Forelimb muscle (tissue), 1 donor: ENCODE measurements around the gene ABCG4. TPM values are rescaled to one million over a fixed set of nuclear protein-coding genes. Genes with fewer than 3 reads are reported as not detected.
A peak's percentile ranks its signal among the peaks of the same experiment; 100 is the strongest.
"Not testable (repeated sequence)": the region's sequence is repeated elsewhere in the genome, so short reads cannot be mapped to it uniquely, and the experiment has no call there.

Source experiments
- DNase-seq: peaks from one replicate; pipeline ENCODE4 v3.0.0-alpha.2; 2013; ENCODE audit warnings: low read depth
- polyA plus RNA-seq: library from polyadenylated mRNA; unstranded; fragments of 120-200 nt; gene quantifications from one replicate; pipeline ENCODE4 v1.2.1, GENCODE V29; 2013; ENCODE audit not compliant: insufficient read length

Gene ABCG4
- 0.14 TPM for polyA plus RNA-seq

GRCh38 chr11:119149018-119149785 is at the start of gene ABCG4:
Gene ABCG4 (plus strand): TSS chr11:119149052. CDS start chr11:119149966, 914 bp downstream.
- DNase-seq: no peak

DNA sequence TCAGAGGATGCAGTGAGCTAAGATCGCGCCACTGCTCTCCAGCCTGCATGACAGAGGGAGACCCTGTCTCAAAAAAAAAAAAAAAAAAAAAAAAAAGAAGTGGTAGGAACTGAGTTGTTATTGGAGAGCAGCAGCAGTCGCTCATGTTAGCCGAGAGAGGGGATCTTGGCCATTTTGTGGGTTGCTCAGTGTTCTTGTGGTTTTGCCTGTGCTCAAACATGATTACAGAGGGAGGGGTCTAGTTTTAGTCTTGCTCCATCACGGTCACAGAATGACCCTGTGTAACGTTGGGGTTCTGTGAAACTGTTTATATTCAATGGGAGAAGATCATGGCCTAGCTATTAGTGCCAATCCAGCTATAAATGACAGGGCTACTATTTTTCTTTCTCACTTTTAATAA is 49.1 kb upstream of the ABCG4 start:
- no peak for DNase-seq

- no peak for DNase-seq
Observed at GRCh38 chr11:119100246-119100970, 48.4 kb upstream of the ABCG4 start.

DNA sequence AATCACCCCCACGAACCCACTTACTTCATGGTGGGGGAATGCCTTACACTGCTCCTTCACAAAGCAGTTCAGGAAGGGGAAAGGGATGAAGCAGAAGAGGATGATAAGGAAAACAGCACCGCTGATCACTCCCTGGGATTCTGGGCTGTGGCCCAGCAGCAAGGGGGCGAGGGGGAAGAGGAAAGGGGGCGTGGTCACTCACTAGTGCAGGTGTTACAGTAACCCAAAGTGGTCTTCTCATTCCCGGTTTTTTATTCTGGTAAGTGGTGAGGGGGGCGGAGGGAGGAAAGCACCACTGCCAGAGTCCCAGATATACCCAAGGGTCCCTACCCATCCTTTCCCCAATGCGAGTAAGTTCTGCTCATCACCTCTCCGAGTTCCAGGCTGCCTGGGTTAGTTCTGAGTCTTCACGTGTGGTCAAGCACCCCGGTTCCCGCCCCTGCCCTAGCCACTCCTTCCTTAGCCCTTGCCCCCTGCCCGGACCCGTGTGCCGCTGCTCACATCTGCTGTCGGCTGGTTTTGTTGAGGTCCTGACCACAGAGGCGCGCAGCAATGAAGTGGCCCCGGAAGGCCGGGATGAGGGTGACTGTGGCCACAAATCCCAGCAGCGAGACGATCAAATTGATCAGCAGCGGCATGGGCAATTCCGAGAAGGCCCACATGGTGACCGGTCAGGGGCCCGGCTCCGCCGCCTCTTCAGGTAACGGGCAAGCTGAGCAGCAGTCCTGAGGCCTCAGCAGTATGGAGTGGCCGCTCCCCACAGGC is 47.7 kb upstream of the ABCG4 start:
- DNase-seq: no peak

DNA sequence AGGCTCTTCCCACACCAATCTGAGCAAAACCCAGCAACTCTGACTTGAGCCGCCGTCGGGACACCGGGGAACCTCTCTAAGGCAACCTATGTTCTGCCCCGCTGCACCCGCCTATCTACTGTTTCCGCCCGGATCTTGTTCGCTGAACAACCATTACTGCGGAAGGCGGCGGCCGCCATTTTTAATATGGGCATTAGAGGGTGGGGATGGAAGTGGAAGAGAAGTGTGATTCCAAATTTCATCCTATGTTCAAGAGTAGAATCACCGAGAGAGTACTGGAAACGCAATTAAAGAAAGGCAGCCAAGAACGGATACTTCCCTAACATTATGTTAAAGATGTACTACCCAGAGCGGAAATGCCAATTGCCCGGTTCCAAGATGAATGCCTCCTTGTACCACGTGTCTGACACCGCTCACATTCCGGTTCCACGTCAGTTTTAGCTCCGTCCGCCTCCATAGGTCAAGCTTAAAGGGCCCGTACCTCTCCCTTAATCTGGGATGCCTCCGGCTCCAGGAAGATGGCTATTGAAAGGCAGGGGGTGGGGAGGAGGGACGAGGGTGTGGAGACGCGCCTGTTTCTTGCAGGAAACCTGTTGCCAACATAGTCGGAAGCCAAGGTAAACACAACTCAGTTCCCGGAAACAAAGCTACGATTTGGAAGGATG is 47.0 kb upstream of the ABCG4 start, which contains the start of gene DPAGT1:
Gene DPAGT1, minus strand, starts transcription at position 95 of the 665 bp plus-strand sequence. CDS start 198 bp downstream, outside the sequence.
- DNase-seq: peak; percentile 95

- not testable (repeated sequence) for DNase-seq
Observed at GRCh38 chr11:119103161-119103664, 45.6 kb upstream of the ABCG4 start.

- DNase-seq: no peak
Observed at GRCh38 chr11:119103793-119104192, 45.1 kb upstream of the ABCG4 start.

- peak; percentile 53 for DNase-seq
Observed at GRCh38 chr11:119106564-119107537, 42.0 kb upstream of the ABCG4 start, which contains the start of gene C2CD2L. Gene C2CD2L (plus strand): TSS chr11:119107344. CDS start chr11:119107742, 398 bp downstream.

DNA sequence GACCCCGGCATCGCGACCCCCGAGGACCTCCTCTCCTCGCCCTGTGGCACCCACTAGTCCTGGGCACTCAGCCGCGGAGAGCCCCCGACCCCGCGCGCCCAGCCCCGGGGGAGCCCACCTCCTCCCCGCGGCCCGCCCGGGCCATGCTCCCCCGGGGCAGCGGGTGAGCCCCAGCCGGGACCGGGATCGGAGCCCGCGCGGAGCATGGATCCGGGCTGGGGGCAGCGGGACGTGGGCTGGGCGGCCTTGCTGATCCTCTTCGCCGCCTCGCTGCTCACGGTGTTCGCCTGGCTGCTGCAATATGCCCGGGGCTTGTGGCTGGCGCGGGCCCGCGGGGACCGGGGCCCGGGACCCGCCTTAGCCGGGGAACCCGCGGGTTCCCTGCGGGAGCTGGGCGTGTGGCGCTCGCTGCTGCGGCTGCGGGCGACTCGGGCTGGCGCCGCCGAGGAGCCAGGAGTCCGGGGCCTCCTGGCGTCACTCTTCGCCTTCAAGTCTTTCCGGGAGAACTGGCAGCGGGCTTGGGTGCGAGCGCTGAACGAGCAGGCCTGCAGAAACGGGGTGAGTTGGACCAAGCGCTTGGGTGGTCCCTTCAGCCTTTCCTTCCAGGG is 41.2 kb upstream of the ABCG4 start:
- no peak for DNase-seq

DNA sequence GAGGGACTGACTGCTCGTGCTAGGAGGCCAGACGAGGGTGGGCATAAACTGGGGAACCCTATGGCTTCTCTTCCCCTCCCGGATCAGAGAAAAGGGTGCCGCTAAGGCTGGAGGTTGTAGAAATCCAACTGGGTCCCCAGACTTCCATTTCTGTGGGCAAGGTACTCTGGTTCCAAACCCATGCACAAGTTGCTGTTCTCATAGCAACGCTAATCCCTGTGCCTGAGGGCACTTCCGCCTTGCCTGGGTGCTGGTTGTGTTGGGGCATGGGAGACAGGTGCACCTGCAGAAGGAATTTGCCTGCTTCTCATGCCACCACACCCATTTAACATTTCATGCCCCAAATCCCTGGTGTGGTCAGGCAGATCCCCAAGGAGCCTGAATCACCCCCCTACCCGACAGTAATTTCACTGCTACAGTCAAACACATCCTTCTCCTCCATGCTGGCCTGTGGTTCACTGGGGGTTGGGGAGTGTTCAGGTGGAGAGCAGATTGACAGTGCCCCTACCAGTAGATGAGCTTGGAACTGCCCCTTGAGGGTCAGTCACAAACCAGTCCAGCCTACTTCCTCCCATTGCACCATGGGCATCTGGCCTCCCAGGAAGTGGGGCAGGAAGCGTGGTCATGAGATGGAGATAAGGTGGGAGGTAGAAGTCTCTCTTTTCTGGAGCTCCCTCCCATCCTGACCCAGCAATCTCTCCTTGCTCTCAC is 40.6 kb upstream of the ABCG4 start:
- no peak for DNase-seq

DNA sequence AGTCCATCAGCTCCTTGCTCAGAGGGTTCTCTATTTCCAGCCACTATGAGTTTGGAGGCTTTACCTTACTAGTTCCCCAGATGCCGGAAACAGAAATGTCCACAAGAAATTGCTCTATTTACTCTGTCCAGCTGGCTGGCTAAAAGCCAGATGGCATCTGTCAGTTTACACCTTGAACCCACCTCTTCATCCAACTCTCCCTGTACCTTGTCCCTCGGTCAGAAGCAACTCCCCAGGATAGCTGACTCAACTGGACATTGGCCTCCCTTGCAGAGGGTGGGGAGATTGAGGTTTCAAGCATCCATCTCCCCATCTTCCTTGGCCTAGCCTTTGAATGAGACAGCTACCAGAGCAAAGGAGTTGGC is 40.0 kb upstream of the ABCG4 start:
- DNase-seq: no peak

DNA sequence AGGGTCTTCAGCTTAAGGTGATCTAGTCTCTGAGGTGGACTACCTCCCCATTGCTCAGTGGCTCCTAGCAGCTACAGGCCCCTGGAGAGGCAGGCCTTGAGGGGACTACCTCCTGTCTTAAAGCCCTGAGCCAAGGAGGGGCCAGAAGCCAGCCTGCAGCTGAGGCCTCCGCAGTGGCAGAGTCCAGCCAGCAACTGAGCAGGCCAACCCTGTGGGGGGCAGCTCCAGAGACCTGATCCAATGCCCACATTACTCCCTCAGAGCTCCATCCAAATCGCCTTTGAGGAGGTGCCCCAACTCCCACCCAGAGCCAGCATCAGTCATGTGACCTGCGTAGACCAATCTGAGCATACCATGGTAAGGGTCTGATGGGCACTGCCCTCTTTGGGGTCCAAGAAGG is 39.0 kb upstream of the ABCG4 start:
- no peak for DNase-seq

DNA sequence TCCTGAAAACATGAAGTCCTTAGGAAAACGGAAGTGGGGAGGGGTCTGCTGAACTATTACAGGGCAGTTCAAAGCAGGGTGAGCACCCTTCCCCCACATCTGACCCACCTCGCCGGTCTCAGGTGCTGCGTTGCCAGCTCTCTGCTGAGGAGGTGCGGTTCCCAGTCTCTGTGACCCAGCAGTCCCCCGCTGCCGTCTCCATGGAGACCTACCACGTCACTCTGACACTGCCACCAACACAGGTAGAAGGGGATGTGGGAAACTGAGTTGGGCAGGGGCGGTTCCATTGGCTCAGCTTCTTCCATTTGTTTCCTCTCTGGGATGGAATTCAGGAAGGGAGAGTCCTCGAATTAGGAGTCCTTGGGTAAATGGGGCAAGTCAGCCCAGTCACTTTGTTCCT is 38.4 kb upstream of the ABCG4 start:
- DNase-seq: no peak

DNA sequence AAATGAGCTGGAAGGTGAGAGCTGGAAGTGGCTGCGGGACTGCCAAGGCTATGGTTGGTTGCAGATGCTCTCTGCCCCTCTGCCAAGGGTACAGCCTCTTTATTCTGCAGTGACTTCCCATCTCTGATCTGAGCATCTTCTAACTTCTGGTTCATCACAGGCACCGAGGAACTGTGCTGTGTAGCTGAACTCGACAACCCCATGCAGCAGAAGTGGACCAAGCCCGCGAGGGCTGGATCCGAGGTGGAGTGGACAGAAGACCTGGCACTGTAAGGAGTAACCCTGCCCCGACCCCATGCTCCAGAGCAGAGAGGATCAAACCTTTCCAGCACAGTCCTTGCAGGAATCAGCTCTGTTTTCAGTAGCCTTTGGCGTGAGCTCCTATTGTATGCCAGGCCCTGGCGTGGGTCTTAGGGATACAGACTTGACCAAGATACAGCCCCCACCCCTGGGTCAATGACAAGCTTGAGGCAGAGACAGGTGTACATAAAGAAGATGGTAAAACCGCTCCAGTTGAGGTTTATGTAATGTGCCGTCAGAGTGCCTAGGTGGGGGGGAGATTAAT is 37.4 kb upstream of the ABCG4 start:
- no peak for DNase-seq

- no peak for DNase-seq
Observed at GRCh38 chr11:119112314-119113020, 36.4 kb upstream of the ABCG4 start.

GRCh38 chr11:119113716-119114115 is 35.1 kb upstream of the ABCG4 start:
- DNase-seq: no peak

- no peak for DNase-seq
Observed at GRCh38 chr11:119114351-119114750, 34.5 kb upstream of the ABCG4 start.
